Measurements from ENCODE around the gene KLHDC7A. TPM values are rescaled to one million over a fixed set of nuclear protein-coding genes. Genes with fewer than 3 reads are reported as not detected.

Gene KLHDC7A
- total and polyA plus RNA-seq, 5 donors = 0.02 to 0.08 TPM; not detected in 3

DNA sequence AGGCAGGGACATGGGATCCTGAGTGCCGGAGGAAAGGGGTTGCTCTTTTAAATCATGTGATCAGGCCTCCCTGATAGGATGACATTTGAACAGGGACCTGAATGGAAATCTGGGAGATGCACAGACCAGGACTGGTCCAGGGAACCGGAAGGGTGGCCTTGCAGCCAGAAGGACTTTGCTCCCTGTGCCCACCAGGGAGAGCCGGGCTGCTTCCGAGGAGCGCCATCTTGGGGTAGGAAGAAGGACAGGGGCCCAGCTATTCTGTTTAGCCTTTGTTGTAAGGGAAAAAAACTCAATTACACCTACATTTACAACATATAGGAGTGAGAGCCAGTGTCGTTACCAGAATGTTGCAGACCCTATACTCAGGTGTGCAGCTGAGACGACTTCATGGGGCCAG is 5.5 kb downstream of the KLHDC7A start:
- no peaks in the 10 kb centered on the region for H3K4me1 ChIP-seq (ENCODE audit: control insufficient read depth, insufficient read depth, low read length)
- H3K9me3 ChIP-seq (ENCODE audit: control insufficient read depth, low read length) = no peaks in the 10 kb centered on the region
- ATAC-seq (no peak), DNase-seq (no peak)
- 46% methylated on average over 7 of the region's 7 CpGs for WGBS
- intact Hi-C loops (cut with DNase I) = no loop called here
- H3K27me3 ChIP-seq (ENCODE audit: control insufficient read depth, insufficient read depth) = no peaks in the 10 kb centered on the region
- no peak overlapping the region for H3K27ac ChIP-seq (ENCODE audit: low read length)
- no peak overlapping the region for H3K4me3 ChIP-seq (ENCODE audit: low read length)

DNA sequence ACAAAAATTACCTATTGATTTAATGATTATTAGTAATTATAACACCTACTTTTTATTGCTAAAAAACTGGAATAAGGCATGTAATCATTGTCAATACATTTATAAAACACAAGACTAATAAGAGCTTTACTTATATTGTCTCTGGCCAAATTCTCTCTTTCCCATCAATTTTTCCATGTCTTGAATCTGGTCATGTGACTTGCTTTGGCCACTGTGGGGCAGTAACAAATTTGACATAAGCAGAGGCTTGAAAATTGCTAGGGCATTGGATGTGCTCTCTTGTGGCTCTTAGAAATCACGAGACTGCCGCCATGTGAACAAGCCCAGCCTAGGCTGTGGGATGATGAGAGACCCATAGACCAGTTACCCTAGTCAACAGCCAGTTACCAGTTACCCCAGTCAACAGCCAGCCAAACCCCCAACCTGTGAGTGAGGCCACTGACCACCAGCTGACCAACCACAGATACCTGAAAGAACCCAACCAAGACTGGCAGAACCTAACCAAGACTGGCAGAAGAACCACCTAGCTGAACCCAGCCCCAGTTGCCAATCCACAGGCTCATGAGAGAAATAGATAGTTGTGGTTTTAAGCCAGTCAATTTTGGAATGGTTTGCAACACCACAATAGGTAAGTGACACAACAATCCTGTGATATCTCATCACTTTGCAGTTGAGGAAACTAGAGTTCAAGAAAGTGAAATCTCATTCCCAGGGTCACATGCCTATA is 8.8 kb downstream of the KLHDC7A start:
- WGBS = 91% methylated on average over 2 of the region's 2 CpGs

GRCh38 chr1:18491168-18491567 is 10.4 kb downstream of the KLHDC7A start:
- Histone ChIP-seq H3K27ac (ENCODE audit: low read length) (no peak overlapping the region), H3K9me3 (ENCODE audit: control insufficient read depth, low read length) (no peaks in the 10 kb centered on the region), H3K4me3 (ENCODE audit: low read length) (no peak overlapping the region), H3K4me1 (ENCODE audit: control insufficient read depth, insufficient read depth, low read length) (no peaks in the 10 kb centered on the region), H3K27me3 (ENCODE audit: control insufficient read depth, insufficient read depth) (no peaks in the 10 kb centered on the region)
- ATAC-seq = no peak
- DNase-seq = no peak
- intact Hi-C loops (cut with DNase I) = no loop called here
- WGBS = 51% methylated on average over 3 of the region's 3 CpGs

More for the DNA sequence above, 8.8 kb downstream of the KLHDC7A start:
- Histone ChIP-seq H3K9me3 (ENCODE audit: control insufficient read depth, low read length) (no peaks in the 10 kb centered on the region), H3K4me1 (ENCODE audit: control insufficient read depth, insufficient read depth, low read length) (no peaks in the 10 kb centered on the region), H3K4me3 (ENCODE audit: low read length) (no peak overlapping the region), H3K27ac (ENCODE audit: low read length) (no peak overlapping the region), H3K27me3 (ENCODE audit: control insufficient read depth, insufficient read depth) (no peaks in the 10 kb centered on the region)
- intact Hi-C loops (cut with DNase I) = no loop called here
- ATAC-seq = no peak
- no peak for DNase-seq

DNA sequence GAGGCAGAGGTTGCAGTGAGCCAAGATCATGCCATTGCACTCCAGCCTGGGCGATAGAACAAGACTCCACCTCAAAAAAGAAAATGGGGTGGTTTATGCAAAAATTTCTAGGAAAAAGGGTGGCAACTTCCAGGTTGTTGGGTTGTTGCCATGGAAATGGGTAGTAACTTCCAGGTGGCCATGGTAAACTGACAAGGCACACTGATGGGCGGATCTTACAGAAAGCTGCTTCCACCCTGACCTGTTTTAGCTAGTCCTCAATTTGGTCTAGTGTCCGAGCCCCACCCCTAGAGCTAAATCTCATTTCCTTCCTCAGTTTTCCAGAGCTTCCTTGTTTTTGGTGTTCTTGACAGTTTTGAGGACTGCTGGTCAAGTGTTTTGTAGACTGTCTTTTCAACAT is 13.6 kb downstream of the KLHDC7A start:
- intact Hi-C loops (cut with DNase I) = no loop called here
- Histone ChIP-seq H3K9me3 (ENCODE audit: control insufficient read depth, low read length) (no peaks in the 10 kb centered on the region), H3K4me1 (ENCODE audit: control insufficient read depth, insufficient read depth, low read length) (no peaks in the 10 kb centered on the region), H3K27ac (ENCODE audit: low read length) (no peak overlapping the region), H3K27me3 (ENCODE audit: control insufficient read depth, insufficient read depth) (no peaks in the 10 kb centered on the region), H3K4me3 (ENCODE audit: low read length) (no peak overlapping the region)
- 66% methylated on average over 3 of the region's 3 CpGs for WGBS
- DNase-seq = no peak
- ATAC-seq = no peak

GRCh38 chr1:18495635-18496034 is 14.9 kb downstream of the KLHDC7A start:
- Histone ChIP-seq H3K4me3 (ENCODE audit: low read length) (no peak overlapping the region), H3K27ac (ENCODE audit: low read length) (no peak overlapping the region), H3K9me3 (ENCODE audit: control insufficient read depth, low read length) (no peaks in the 10 kb centered on the region), H3K4me1 (ENCODE audit: control insufficient read depth, insufficient read depth, low read length) (no peaks in the 10 kb centered on the region), H3K27me3 (ENCODE audit: control insufficient read depth, insufficient read depth) (no peaks in the 10 kb centered on the region)
- DNase-seq = no peak
- 77% methylated on average over 5 of the region's 5 CpGs for WGBS
- intact Hi-C loops (cut with DNase I) = no loop called here
- ATAC-seq = no peak

GRCh38 chr1:18496056-18496455 is 15.3 kb downstream of the KLHDC7A start:
- intact Hi-C loops (cut with DNase I) = no loop called here

DNA sequence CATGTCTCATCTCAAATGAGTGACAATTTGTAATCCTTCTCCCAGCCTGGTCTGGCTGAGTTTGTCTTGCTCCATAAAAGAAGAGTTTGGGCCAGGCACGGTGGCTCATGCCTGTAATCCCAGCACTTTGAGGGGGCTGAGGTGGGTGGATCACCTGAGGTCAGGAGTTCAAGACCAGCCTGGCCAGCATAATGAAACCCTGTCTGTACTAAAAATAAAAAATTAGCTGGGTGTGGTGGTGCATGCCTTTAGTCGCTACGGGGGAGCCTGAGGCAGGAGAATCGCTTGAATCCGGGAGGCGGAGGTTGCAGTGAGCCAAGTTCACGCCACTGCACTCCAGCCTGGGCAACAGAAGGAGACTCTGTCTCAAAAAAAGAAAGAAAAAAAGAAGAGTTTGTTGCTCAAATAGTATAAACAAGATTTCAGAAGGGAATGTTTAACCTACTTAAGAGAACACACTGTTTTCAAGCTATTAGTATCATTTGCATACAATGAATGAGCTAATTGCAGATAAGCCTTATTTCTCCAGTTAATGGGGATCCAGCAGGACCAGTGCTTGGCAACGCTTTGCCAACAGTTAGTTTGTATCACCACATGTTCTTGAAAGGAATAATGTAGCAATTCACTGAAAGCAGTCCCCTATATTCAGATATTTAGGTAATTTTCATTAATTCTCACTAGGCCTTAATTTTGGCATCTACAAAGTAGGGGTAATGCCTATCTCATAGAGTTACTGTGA is 15.9 kb downstream of the KLHDC7A start:
- Histone ChIP-seq H3K9me3 (ENCODE audit: control insufficient read depth, low read length) (no peaks in the 10 kb centered on the region), H3K4me1 (ENCODE audit: control insufficient read depth, insufficient read depth, low read length) (no peaks in the 10 kb centered on the region), H3K4me3 (ENCODE audit: low read length) (no peak overlapping the region), H3K27me3 (ENCODE audit: control insufficient read depth, insufficient read depth) (no peaks in the 10 kb centered on the region), H3K27ac (ENCODE audit: low read length) (no peak overlapping the region)
- WGBS = 86% methylated on average over 8 of the region's 8 CpGs
- intact Hi-C loops (cut with DNase I) = no loop called here
- no peak for ATAC-seq
- DNase-seq = no peak

More at GRCh38 chr1:18496056-18496455, 15.3 kb downstream of the KLHDC7A start:
- Histone ChIP-seq H3K4me1 (ENCODE audit: control insufficient read depth, insufficient read depth, low read length) (no peaks in the 10 kb centered on the region), H3K4me3 (ENCODE audit: low read length) (no peak overlapping the region), H3K27ac (ENCODE audit: low read length) (no peak overlapping the region), H3K27me3 (ENCODE audit: control insufficient read depth, insufficient read depth) (no peaks in the 10 kb centered on the region), H3K9me3 (ENCODE audit: control insufficient read depth, low read length) (no peaks in the 10 kb centered on the region)
- 68% methylated on average over 1 of the region's 1 CpG for WGBS
- DNase-seq (no peak), ATAC-seq (no peak)

GRCh38 chr1:18501833-18502232 is 21.1 kb downstream of the KLHDC7A start:
- Histone ChIP-seq H3K4me1 (ENCODE audit: control insufficient read depth, insufficient read depth, low read length) (no peaks in the 10 kb centered on the region), H3K27ac (ENCODE audit: low read length) (no peak overlapping the region), H3K9me3 (ENCODE audit: control insufficient read depth, low read length) (no peaks in the 10 kb centered on the region), H3K27me3 (ENCODE audit: control insufficient read depth, insufficient read depth) (no peaks in the 10 kb centered on the region), H3K4me3 (ENCODE audit: low read length) (no peak overlapping the region)
- intact Hi-C loops (cut with DNase I) = no loop called here
- ATAC-seq (no peak), DNase-seq (no peak)
- 89% methylated on average over 4 of the region's 4 CpGs for WGBS

DNA sequence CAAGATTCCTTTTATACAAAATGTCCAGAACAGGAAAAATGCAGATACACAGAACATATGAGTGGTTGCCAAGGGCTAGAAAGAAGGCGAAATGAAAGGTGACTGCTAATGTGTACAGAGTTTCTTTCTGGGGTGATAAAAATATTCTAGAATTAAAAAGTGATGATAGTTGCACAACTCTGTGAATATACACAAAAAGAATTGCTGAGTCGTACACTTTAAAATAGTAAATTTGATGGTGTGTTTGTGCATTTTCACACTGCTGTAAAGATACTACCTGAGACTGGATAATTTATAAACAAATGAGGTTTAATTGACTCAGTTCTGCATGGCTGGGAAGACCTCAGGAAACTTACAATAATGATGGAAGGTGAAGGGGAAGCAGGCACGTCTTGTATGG is 23.9 kb downstream of the KLHDC7A start:
- Histone ChIP-seq H3K4me3 (ENCODE audit: low read length) (no peak overlapping the region), H3K9me3 (ENCODE audit: control insufficient read depth, low read length) (no peaks in the 10 kb centered on the region), H3K27ac (ENCODE audit: low read length) (no peak overlapping the region), H3K27me3 (ENCODE audit: control insufficient read depth, insufficient read depth) (no peaks in the 10 kb centered on the region), H3K4me1 (ENCODE audit: control insufficient read depth, insufficient read depth, low read length) (no peaks in the 10 kb centered on the region)
- intact Hi-C loops (cut with DNase I) = no loop called here
- 66% methylated on average over 3 of the region's 3 CpGs for WGBS
- ATAC-seq (no peak), DNase-seq (no peak)

GRCh38 chr1:18505666-18506065 is 24.9 kb downstream of the KLHDC7A start:
- intact Hi-C loops (cut with DNase I) = no loop called here
- no peak overlapping the region for H3K4me3 ChIP-seq (ENCODE audit: low read length)
- H3K9me3 ChIP-seq (ENCODE audit: control insufficient read depth, low read length) = no peaks in the 10 kb centered on the region
- H3K27me3 ChIP-seq (ENCODE audit: control insufficient read depth, insufficient read depth) = no peaks in the 10 kb centered on the region
- DNase-seq (no peak), ATAC-seq (no peak)
- H3K27ac ChIP-seq (ENCODE audit: low read length) = no peak overlapping the region
- H3K4me1 ChIP-seq (ENCODE audit: control insufficient read depth, insufficient read depth, low read length) = no peaks in the 10 kb centered on the region

DNA sequence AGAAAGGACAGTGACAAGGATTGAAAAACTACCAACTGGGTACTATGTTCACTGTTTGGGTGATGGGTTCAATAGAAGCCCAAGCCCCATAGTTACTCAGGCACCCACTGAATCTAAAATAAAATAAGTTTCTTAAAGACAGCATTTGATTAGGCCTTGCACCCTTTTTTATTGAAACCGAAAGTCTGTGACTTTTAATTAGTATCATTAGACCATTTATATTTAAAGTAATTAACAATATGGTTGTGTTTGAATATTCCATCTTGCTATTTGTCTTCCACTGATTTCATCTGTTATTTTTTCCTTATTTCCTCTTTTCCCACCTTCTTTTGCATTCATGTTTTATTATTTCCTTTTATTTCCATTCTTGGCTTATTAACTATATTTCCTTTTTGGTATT is 27.4 kb downstream of the KLHDC7A start:
- Histone ChIP-seq H3K9me3 (ENCODE audit: control insufficient read depth, low read length) (no peaks in the 10 kb centered on the region), H3K27ac (ENCODE audit: low read length) (no peak overlapping the region), H3K27me3 (ENCODE audit: control insufficient read depth, insufficient read depth) (no peaks in the 10 kb centered on the region), H3K4me1 (ENCODE audit: control insufficient read depth, insufficient read depth, low read length) (no peaks in the 10 kb centered on the region), H3K4me3 (ENCODE audit: low read length) (no peak overlapping the region)
- 93% methylated on average over 1 of the region's 1 CpG for WGBS
- ATAC-seq (no peak), DNase-seq (no peak)
- intact Hi-C loops (cut with DNase I) = no loop called here
